ENCODE data around the gene EPM2A. TPM values are rescaled to one million over a fixed set of nuclear protein-coding genes. Genes with fewer than 3 reads are reported as not detected.
"Not testable (repeated sequence)": the region's sequence is repeated elsewhere in the genome, so short reads cannot be mapped to it uniquely, and the experiment has no call there.

EPM2A gene
- total RNA-seq, 2 experiments from 2014 or later: 4.3 to 5.1 TPM

GRCh38 chr6:145743332-145743731, 8.0 kb upstream of the EPM2A start:
- peaks cover 5% of the 10 kb centered on the region for H3K36me3 Mint-ChIP-seq (ENCODE audit: low read depth)
- H3K27me3 Mint-ChIP-seq: no peaks in the 10 kb centered on the region
- CTCF ChIA-PET: no interaction called here
- no peak overlapping the region for H3K4me3 Mint-ChIP-seq
- H3K9me3 Mint-ChIP-seq: peaks cover 5% of the 10 kb centered on the region
- no peak for DNase-seq
- POLR2A ChIA-PET: interaction anchor here (1.9 kb wide), 1 partner anchor 9 kb away, joined by 8 read pairs; the partner anchor contains the start of gene EPM2A
- no peaks in the 10 kb centered on the region for H3K4me1 Mint-ChIP-seq
- no peak overlapping the region for H3K27ac Mint-ChIP-seq

DNA sequence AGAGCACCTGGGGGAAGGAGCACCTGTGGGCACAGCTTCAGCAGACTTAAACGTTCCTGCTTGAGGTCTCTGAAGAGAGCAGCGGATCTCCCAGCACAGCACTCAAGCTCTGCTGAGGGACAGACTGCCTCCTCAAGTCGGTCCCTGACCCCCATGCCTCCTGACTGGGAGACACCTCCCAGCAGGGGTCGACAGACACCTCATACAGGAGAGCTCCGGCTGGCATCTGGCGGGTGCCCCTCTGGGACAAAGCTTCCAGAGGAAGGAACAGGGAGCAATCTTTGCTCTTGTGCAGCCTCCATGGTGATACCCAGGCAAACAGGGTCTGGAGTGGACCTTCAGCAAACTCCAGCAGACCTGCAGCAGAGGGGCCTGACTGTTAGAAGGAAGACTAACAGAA, 7.2 kb upstream of the EPM2A start:
- H3K4me1 Mint-ChIP-seq; DNase-seq; H3K27ac Mint-ChIP-seq; CTCF ChIA-PET; H3K4me3 Mint-ChIP-seq; H3K36me3 Mint-ChIP-seq (ENCODE audit: low read depth); H3K9me3 Mint-ChIP-seq; H3K27me3 Mint-ChIP-seq: not testable (repeated sequence)
- POLR2A ChIA-PET: interaction anchor here (1.9 kb wide), 1 partner anchor 8 kb away, joined by 8 read pairs; the partner anchor contains the start of gene EPM2A

GRCh38 chr6:145739685-145740084, 4.4 kb upstream of the EPM2A start:
- H3K27me3 Mint-ChIP-seq; H3K4me3 Mint-ChIP-seq; H3K9me3 Mint-ChIP-seq; H3K27ac Mint-ChIP-seq; POLR2A ChIA-PET; H3K36me3 Mint-ChIP-seq (ENCODE audit: low read depth); H3K4me1 Mint-ChIP-seq; DNase-seq: not testable (repeated sequence)
- CTCF ChIA-PET: interaction anchor here (1.2 kb wide), 1 partner anchor 149 kb away, joined by 3 read pairs; no protein-coding TSS in a partner anchor

- Mint-ChIP-seq H3K4me3 (no peak overlapping the region), H3K4me1 (peaks cover 12% of the 10 kb centered on the region), H3K27me3 (no peaks in the 10 kb centered on the region), H3K36me3 (ENCODE audit: low read depth) (peaks cover 5% of the 10 kb centered on the region), H3K27ac (no peak overlapping the region), H3K9me3 (peaks cover 5% of the 10 kb centered on the region)
- CTCF ChIA-PET: no interaction called here
- no peak for DNase-seq
- POLR2A ChIA-PET: no interaction called here
Observed at GRCh38 chr6:145738265-145738664, 2.9 kb upstream of the EPM2A start.

DNA sequence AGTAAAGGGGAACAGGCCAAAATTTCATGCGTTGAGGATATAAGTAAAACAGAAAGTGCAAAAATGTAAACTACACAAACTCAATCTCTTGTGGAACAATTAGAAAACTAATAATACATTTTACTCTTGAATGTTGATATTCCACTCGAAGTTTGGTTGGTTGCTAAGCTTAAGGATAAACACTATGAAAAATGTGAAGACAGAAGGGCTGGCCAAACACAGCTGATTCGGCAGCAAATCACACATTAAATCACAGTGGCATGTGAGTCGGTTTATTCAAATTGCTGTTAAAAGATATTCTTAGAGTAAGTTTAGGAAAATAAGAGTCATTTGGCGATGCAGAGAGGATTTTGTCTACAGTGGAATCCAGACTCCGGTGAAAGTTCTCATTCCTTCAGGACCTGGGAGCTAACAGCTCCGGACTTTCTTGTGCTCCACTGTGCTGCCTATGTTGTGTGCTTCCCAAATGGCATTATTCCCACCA, 1.4 kb upstream of the EPM2A start:
- Mint-ChIP-seq H3K27ac (no peak overlapping the region), H3K4me1 (peaks cover 16% of the 10 kb centered on the region), H3K9me3 (peaks cover 5% of the 10 kb centered on the region), H3K36me3 (ENCODE audit: low read depth) (peaks cover 5% of the 10 kb centered on the region), H3K27me3 (no peaks in the 10 kb centered on the region), H3K4me3 (no peak overlapping the region)
- DNase-seq: no peak
- ChIA-PET POLR2A (interaction anchor here (2.4 to 5.6 kb wide), 3 partner anchors 75 to 228 kb away, joined by 11 to 84 read pairs (median 18); partner anchors contain the start of genes FBXO30 and SHPRH), CTCF (interaction anchor here (1.3 to 2.1 kb wide), 2 partner anchors 78 to 151 kb away, joined by 3 to 7 read pairs; partner anchors contain the start of gene FBXO30)

- Mint-ChIP-seq H3K4me3 (peak overlapping the region; percentile 90), H3K27me3 (no peaks in the 10 kb centered on the region), H3K36me3 (ENCODE audit: low read depth) (peaks cover 7% of the 10 kb centered on the region), H3K27ac (peak overlapping the region; percentile 88), H3K9me3 (peaks cover 8% of the 10 kb centered on the region), H3K4me1 (peaks cover 21% of the 10 kb centered on the region)
- CTCF ChIA-PET: interaction anchor here (0.9 to 1.8 kb wide), 5 partner anchors 18 to 231 kb away, joined by 3 to 7 read pairs (median 3); partner anchors contain the start of gene FBXO30
- peak; percentile 71 for DNase-seq
- POLR2A ChIA-PET: interaction anchor here (0.7 to 5.6 kb wide), 18 partner anchors 9 to 1669 kb away, joined by 3 to 84 read pairs (median 4); partner anchors contain the start of genes FBXO30, GRM1 and SHPRH
Observed at GRCh38 chr6:145734486-145735355, 599 bp downstream of the EPM2A start.

GRCh38 chr6:145733810-145734209, 1.5 kb downstream of the EPM2A start:
- peaks cover 21% of the 10 kb centered on the region for H3K4me1 Mint-ChIP-seq

DNA sequence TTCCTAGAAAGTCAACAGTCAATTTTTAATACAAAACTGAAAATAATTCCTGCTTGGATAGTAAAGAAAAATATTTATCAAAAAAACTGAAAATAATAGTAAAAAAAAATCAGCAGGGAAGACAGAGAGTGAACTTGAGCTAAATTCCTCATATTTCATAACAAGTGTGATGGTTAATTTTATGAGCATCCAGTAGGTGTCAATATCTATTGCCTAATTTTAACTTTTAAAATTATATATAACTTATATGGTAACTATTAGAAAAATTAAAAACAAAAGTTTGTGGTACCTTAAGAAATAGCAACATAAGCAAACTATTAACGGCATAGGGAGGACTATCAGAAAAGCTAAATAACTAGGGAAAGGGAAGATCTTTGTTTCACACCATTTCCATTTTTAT, 2.1 kb downstream of the EPM2A start:
- CTCF ChIA-PET: no interaction called here
- Mint-ChIP-seq H3K27ac (no peak overlapping the region), H3K36me3 (ENCODE audit: low read depth) (peaks cover 12% of the 10 kb centered on the region), H3K27me3 (no peaks in the 10 kb centered on the region), H3K4me1 (peaks cover 21% of the 10 kb centered on the region), H3K4me3 (no peak overlapping the region), H3K9me3 (peaks cover 17% of the 10 kb centered on the region)
- no peak for DNase-seq
- POLR2A ChIA-PET: interaction anchor here (5.6 kb wide), 1 partner anchor 82 kb away, joined by 84 read pairs; the partner anchor contains the start of gene FBXO30

More at GRCh38 chr6:145733810-145734209, 1.5 kb downstream of the EPM2A start:
- CTCF ChIA-PET: no interaction called here
- DNase-seq: no peak
- peaks cover 12% of the 10 kb centered on the region for H3K36me3 Mint-ChIP-seq (ENCODE audit: low read depth)
- H3K9me3 Mint-ChIP-seq: peaks cover 13% of the 10 kb centered on the region
- H3K27me3 Mint-ChIP-seq: no peaks in the 10 kb centered on the region
- POLR2A ChIA-PET: interaction anchor here (5.6 kb wide), 1 partner anchor 81 kb away, joined by 84 read pairs; the partner anchor contains the start of gene FBXO30
- H3K27ac Mint-ChIP-seq: no peak overlapping the region
- peak overlapping the region; percentile 39 for H3K4me3 Mint-ChIP-seq

DNA sequence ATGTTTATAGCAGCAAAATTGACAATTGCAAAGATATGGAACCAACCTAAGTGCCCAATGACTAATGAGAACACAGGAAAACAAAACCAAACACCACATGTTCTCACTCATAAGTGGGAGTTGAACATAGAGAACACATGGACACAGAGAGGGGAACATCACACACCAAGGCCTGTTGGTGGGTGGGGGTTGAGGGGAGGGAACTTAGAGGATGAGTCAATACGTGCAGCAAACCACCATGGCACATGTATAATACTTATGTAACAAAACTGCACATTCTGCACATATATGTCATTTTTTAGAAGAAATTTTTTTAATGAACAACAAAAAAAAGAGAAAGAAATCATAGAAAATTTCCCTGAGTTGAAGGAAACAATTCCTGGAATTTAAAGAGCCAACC, 3.9 kb downstream of the EPM2A start:
- H3K4me3 Mint-ChIP-seq: no peak overlapping the region
- peaks cover 21% of the 10 kb centered on the region for H3K9me3 Mint-ChIP-seq
- CTCF ChIA-PET: no interaction called here
- no peak for DNase-seq
- POLR2A ChIA-PET: no interaction called here
- no peak overlapping the region for H3K27ac Mint-ChIP-seq
- peaks cover 12% of the 10 kb centered on the region for H3K36me3 Mint-ChIP-seq (ENCODE audit: low read depth)
- H3K27me3 Mint-ChIP-seq: no peaks in the 10 kb centered on the region
- peaks cover 21% of the 10 kb centered on the region for H3K4me1 Mint-ChIP-seq

GRCh38 chr6:145729887-145730286, 5.4 kb downstream of the EPM2A start:
- ChIA-PET POLR2A (interaction anchor here (1.4 kb wide), 1 partner anchor 86 kb away, joined by 3 read pairs; no protein-coding TSS in a partner anchor), CTCF (no interaction called here)
- Mint-ChIP-seq H3K27me3 (no peaks in the 10 kb centered on the region), H3K9me3 (peaks cover 22% of the 10 kb centered on the region), H3K27ac (no peak overlapping the region), H3K4me1 (peaks cover 14% of the 10 kb centered on the region), H3K36me3 (ENCODE audit: low read depth) (peaks cover 13% of the 10 kb centered on the region), H3K4me3 (no peak overlapping the region)
- DNase-seq: no peak

- CTCF ChIA-PET: interaction anchor here (0.9 kb wide), 1 partner anchor 25 kb away, joined by 3 read pairs; no protein-coding TSS in a partner anchor
- POLR2A ChIA-PET: interaction anchor here (1.4 kb wide), 1 partner anchor 87 kb away, joined by 3 read pairs; no protein-coding TSS in a partner anchor
- DNase-seq: no peak
Observed at GRCh38 chr6:145728444-145729385, 6.6 kb downstream of the EPM2A start.

DNA sequence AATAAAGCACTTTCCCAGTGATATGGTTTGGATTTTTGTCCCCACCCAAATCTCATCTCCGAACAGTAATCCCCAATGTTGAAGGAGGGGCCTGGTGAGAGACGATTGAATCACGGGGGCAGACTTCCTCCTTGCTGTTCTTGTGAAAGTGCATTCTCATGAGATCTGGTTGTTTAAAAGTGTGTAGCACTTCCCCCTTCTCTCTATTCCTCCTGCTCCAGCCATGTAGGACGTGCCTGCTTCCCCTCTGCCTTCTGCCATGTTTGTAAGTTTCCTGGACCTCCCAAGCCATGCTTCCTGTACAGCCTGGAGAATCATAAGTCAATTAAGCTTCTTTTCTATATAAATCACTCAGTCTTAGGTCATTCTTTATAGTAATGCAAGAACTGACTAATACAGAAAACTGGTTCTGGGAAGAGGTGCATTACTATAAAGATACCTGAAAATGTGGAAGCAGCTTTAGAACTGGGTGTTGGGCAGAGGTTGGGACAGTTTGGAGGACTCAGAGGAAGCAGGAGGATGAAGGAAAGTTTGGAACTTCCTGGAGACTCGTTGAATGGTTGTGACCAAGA, 7.4 kb downstream of the EPM2A start:
- CTCF ChIA-PET: interaction anchor here (0.9 kb wide), 1 partner anchor 25 kb away, joined by 3 read pairs; no protein-coding TSS in a partner anchor
- H3K27ac Mint-ChIP-seq: no peak overlapping the region

More at GRCh38 chr6:145728444-145729385, 6.6 kb downstream of the EPM2A start:
- Mint-ChIP-seq H3K4me1 (peaks cover 11% of the 10 kb centered on the region), H3K27ac (no peak overlapping the region), H3K4me3 (no peak overlapping the region), H3K36me3 (ENCODE audit: low read depth) (peaks cover 13% of the 10 kb centered on the region), H3K9me3 (peaks cover 28% of the 10 kb centered on the region), H3K27me3 (no peaks in the 10 kb centered on the region)

More for the DNA sequence above, 7.4 kb downstream of the EPM2A start:
- H3K4me1 Mint-ChIP-seq: peaks cover 10% of the 10 kb centered on the region
- H3K4me3 Mint-ChIP-seq: no peak overlapping the region
- POLR2A ChIA-PET: no interaction called here
- no peaks in the 10 kb centered on the region for H3K27me3 Mint-ChIP-seq
- H3K9me3 Mint-ChIP-seq: peaks cover 30% of the 10 kb centered on the region
- H3K36me3 Mint-ChIP-seq (ENCODE audit: low read depth): peaks cover 13% of the 10 kb centered on the region
- DNase-seq: no peak

All from activated CD4-positive, alpha-beta memory T cell treated with anti-CD3 and anti-CD28 coated beads, Interleukin-2, amount 10 ng/mL, durations not matched to agents 7 days and 5 days (primary cell).